Gastroesophageal sphincter (tissue), 4 donors: ENCODE data around the gene STAMBP. TPM values are rescaled to one million over a fixed set of nuclear protein-coding genes. Genes with fewer than 3 reads are reported as not detected.
"Not testable (repeated sequence)": the region's sequence is repeated elsewhere in the genome, so short reads cannot be mapped to it uniquely, and the experiment has no call there.

Source experiments
- ATAC-seq: fragments of 150-250 bp; one replicate; pipeline ENCODE4 v1.9.1; 2016; ENCODE audit warnings: mild to moderate bottlenecking, moderate library complexity
- H3K27ac ChIP-seq, 4 donors: fragments of 200-600 bp; sonication (generic) in 3 of 4; 1 replicate in 3 of 4; 2 replicates in 1 of 4; pipeline ENCODE4 v1.5.1; 2016 to 2019
- H3K27me3 ChIP-seq: fragments of 200-600 bp; sonication (generic); one replicate; pipeline ENCODE4 v1.5.1; 2019
- H3K36me3 ChIP-seq, 2 donors: fragments of 200-600 bp; sonication (generic); one replicate each; pipeline ENCODE4 v1.5.1; 2019; ENCODE audit warnings: control low read depth in 1 of 2
- H3K4me1 ChIP-seq, 3 donors: fragments of 200-600 bp; sonication (generic); 1 replicate in 2 of 3; 2 replicates in 1 of 3; pipeline ENCODE4 v1.5.1; 2016 to 2019; ENCODE audit warnings: control low read depth in 2 of 3
- H3K4me3 ChIP-seq, 2 donors: fragments of 200-600 bp; sonication (generic); one replicate each; pipeline ENCODE4 v1.5.1; 2019; ENCODE audit warnings: mild to moderate bottlenecking in 1 of 2, moderate library complexity in 1 of 2
- H3K9me3 ChIP-seq, 3 donors: fragments of 200-600 bp; sonication (generic); one replicate each; pipeline ENCODE4 v1.5.1; 2017 to 2019; ENCODE audit warnings: control low read depth in 2 of 3
- EP300 ChIP-seq: sonication (generic); formaldehyde crosslinking; IDR thresholded peaks from one replicate; pipeline ENCODE4 v1.6.1; 2017; ENCODE audit warnings: antibody characterized with exemption, mild to moderate bottlenecking
- POLR2A ChIP-seq, 2 donors: fragments of 450-650 bp; IDR thresholded peaks; one replicate each; pipeline ENCODE4 v1.6.1; 2017; ENCODE audit warnings: antibody characterized with exemption in 2 of 2, mild to moderate bottlenecking in 2 of 2, moderate library complexity in 1 of 2
- POLR2AphosphoS5 ChIP-seq: sonication (generic); formaldehyde crosslinking; IDR thresholded peaks from one replicate; pipeline ENCODE4 v1.6.1; 2017; ENCODE audit warnings: antibody characterized with exemption
- WGBS, 2 donors: methylation state at CpG; one replicate each; pipeline ENCODE4 v1.1.5; 2018; ENCODE audit warnings: low coverage in 1 of 2; 5-methylcytosine and 5-hydroxymethylcytosine counted together
- total RNA-seq, 4 donors: library from RNA; depleted of rRNA; stranded (reverse); fragments of >200 nt; gene quantifications; one replicate each; pipeline ENCODE4 v1.1.0, GENCODE V29; 2016
- TF ChIP-seq, protein P1 (sequence below), 4 experiments: fragments of 200-600 bp in 2 of 4; fragments of 450-650 bp in 2 of 4; sonication (generic) in 1 of 4; IDR thresholded peaks; one replicate each; pipeline ENCODE4 v1.5.1; 2017 to 2019; ENCODE audit warnings: antibody characterized with exemption in 4 of 4, mild to moderate bottlenecking in 2 of 4, moderate library complexity in 2 of 4

The STAMBP gene
- total RNA-seq, 4 donors from 2014 or later = 37.7 to 82.0 (median 44.1) TPM

DNA sequence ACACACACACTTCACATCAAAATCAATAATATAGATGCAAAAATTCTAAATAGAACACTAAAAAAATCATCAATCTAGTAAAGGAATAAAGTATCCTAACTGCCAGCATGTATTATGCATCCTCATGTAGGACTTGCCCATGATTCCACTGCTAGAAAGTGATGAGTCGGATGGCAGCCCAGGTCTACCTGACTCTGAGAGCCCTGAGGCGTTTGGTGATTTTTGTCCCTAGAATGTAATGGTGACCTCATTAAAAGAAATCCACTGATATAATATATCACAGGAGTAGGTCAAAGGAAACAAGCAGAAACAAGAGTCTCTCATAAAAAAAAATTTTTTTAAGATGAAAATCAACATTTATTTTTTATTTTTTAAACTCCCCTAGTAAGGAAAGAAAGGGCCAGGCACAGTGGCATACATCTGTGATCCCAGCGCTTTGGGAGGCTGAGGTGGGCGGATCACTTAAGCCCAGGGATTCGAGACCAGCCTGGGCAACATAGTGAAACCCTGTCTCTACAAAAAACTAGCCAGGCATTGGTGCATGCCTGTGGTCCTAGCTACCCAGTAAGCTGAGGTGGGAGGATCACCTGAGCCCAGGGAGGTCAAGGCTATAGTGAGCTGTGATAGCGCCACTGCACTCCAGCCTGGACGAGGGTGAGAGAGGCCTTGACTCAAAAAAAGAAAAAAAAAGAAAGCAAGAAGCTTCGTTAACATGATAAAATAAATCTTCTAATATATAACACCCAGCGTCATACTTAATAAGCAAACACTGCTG, 39.6 kb downstream of the STAMBP start:
- 74 to 79% methylated on average over 8 to 9 of the region's 9 CpGs for WGBS, 2 donors
- no peak overlapping the region for H3K4me3 ChIP-seq
- H3K27me3 ChIP-seq = no peaks in the 10 kb centered on the region
- TF ChIP-seq POLR2AphosphoS5 = no peak
- TF ChIP-seq, protein P1, sequence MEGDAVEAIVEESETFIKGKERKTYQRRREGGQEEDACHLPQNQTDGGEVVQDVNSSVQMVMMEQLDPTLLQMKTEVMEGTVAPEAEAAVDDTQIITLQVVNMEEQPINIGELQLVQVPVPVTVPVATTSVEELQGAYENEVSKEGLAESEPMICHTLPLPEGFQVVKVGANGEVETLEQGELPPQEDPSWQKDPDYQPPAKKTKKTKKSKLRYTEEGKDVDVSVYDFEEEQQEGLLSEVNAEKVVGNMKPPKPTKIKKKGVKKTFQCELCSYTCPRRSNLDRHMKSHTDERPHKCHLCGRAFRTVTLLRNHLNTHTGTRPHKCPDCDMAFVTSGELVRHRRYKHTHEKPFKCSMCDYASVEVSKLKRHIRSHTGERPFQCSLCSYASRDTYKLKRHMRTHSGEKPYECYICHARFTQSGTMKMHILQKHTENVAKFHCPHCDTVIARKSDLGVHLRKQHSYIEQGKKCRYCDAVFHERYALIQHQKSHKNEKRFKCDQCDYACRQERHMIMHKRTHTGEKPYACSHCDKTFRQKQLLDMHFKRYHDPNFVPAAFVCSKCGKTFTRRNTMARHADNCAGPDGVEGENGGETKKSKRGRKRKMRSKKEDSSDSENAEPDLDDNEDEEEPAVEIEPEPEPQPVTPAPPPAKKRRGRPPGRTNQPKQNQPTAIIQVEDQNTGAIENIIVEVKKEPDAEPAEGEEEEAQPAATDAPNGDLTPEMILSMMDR (IDR thresholded peaks at IDR 0.05) = no peak
- no peak for TF ChIP-seq EP300
- TF ChIP-seq POLR2A (IDR thresholded peaks at IDR 0.05) = no peak
- peak overlapping the region; percentile 31 to 87 (median 58) for H3K27ac ChIP-seq
- H3K36me3 ChIP-seq = peaks cover 0 to 39% of the 10 kb centered on the region in 2 donors
- ATAC-seq = no peak
- H3K9me3 ChIP-seq = no peaks in the 10 kb centered on the region
- H3K4me1 ChIP-seq = peaks cover 5 to 36% (median 9%) of the 10 kb centered on the region in 3 donors

DNA sequence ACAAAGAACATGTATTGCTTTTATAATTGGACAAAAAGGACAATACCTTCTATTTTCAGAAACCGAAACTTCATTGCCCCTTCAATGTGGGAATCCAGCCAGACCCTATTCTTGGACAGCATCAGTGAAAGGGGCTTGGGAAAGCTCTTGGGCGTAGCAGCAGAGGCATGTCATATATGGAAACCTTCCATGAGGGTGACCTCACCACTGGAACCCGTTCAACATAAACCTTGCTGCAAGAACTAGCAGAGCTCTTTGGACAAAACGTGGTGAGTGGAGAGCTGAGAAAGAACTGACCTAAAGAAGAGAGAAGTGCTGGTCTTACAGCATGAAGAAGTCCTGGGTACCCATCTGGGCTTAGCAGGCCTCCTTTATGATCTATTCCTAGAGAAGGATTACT, 41.3 kb downstream of the STAMBP start:
- Histone ChIP-seq H3K4me1 (peaks cover 5 to 52% (median 9%) of the 10 kb centered on the region in 3 donors), H3K4me3 (no peak overlapping the region), H3K27ac (peak overlapping the region; percentile 85 to 96 (median 87)), H3K36me3 (peaks cover 0 to 22% of the 10 kb centered on the region in 2 donors), H3K9me3 (no peaks in the 10 kb centered on the region), H3K27me3 (no peaks in the 10 kb centered on the region)
- WGBS, 2 donors = 4 to 8% methylated on average over 4 of the region's 4 CpGs
- ATAC-seq = peak; percentile 92
- no peak for TF ChIP-seq EP300
- TF ChIP-seq, protein P1 (IDR thresholded peaks at IDR 0.05) = no peak
- no peak for TF ChIP-seq POLR2A (IDR thresholded peaks at IDR 0.05)
- peak; percentile 88 for TF ChIP-seq POLR2AphosphoS5

DNA sequence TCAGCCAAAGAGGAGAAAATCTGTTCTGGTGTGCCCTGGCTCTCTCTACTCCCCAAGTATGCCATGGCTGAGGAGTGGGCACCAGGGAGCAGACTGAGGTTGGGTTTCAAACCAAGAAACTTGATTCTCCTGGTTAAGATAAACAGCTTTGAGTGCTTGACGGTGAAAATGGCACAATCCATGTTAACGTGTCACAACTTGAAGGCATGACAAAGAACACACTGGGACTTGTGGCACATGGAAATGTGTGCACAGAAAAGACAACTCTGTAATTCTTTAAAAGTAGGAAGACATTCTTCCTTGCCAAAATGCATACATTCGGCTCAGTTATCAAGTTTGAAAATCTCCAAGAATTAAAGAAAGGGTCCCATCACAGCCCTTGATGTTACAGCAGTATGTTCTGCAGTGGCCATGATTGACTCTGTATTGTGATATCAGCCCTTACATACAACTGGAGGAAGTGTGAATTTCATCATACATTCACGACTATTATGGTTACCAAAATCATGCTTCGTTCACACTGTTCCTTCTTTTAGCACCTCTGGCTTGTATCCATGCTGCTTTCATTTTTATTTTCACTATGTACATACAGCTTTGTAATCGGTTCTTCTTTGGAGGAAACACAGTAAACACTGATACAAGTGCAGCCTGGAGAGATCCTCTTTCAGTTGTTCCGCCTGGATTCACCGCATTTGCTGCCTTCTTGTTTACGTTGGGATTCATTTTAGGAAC, 48.5 kb downstream of the STAMBP start:
- H3K27ac ChIP-seq = peak overlapping the region in 3 of 4 donors; percentile 28 to 87 (median 85)
- 43 to 54% methylated on average over 7 to 9 of the region's 9 CpGs for WGBS, 2 donors
- H3K4me3 ChIP-seq = no peak overlapping the region
- TF ChIP-seq EP300 = no peak
- TF ChIP-seq POLR2AphosphoS5 = no peak
- TF ChIP-seq POLR2A (IDR thresholded peaks at IDR 0.05) = no peak
- TF ChIP-seq, protein P1 (IDR thresholded peaks at IDR 0.05) = no peak
- no peaks in the 10 kb centered on the region for H3K27me3 ChIP-seq
- no peaks in the 10 kb centered on the region for H3K9me3 ChIP-seq
- peaks cover 0 to 37% (median 0%) of the 10 kb centered on the region in 3 donors for H3K4me1 ChIP-seq
- no peaks in the 10 kb centered on the region for H3K36me3 ChIP-seq
- peak; percentile 34 for ATAC-seq

DNA sequence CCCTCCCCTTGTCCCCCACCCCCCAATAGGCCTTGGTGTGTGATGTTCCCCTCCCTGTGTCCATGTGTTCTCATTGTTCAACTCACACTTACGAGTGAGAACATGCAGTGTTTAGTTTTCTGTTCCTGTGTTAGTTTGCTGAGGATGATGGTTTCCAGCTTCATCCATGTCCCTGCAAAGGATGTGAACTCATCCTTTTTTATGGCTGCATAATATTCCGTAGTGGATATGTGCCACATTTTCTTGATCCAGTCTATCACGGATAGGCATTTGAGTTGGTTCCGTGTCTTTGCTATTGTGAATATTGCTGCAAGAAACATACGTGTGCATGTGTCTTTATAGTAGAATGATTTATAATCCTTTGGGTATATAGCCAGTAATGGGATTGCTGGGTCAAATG, 49.2 kb downstream of the STAMBP start:
- H3K9me3 ChIP-seq, H3K4me3 ChIP-seq, H3K27me3 ChIP-seq, H3K36me3 ChIP-seq, ATAC-seq: not testable (repeated sequence)
- 93 to 95% methylated on average over 2 to 3 of the region's 5 CpGs for WGBS, 2 donors
- peaks cover 0 to 37% (median 0%) of the 10 kb centered on the region in 3 donors for H3K4me1 ChIP-seq
- H3K27ac ChIP-seq = peak overlapping the region in 1 of 4 donors; percentile 85

DNA sequence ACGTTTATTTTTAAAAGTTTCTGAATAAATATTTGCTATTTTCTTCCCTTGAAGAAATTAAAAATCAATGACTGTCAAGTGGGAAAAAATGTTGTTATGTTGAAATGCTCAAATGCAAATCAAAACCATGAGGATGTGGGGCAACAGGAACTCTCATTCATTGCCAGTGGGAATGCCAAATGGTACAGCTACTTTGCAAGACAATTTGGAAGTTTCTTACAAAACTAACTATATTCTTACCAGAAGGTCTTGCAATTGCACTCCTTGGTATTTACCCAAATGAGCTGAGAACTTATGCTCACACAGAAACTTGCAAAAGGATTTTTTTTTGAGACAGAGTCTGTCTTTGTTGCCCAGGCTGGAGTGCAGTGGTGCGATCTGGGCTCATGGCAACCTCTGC, 56.6 kb downstream of the STAMBP start:
- H3K27ac ChIP-seq = no peak overlapping the region
- H3K4me1 ChIP-seq = peaks cover 0 to 33% (median 2%) of the 10 kb centered on the region in 3 donors
- H3K36me3 ChIP-seq = no peaks in the 10 kb centered on the region
- no peaks in the 10 kb centered on the region for H3K27me3 ChIP-seq
- ATAC-seq = no peak
- no peaks in the 10 kb centered on the region for H3K9me3 ChIP-seq
- TF ChIP-seq POLR2A (IDR thresholded peaks at IDR 0.05) = no peak
- TF ChIP-seq, protein P1 (IDR thresholded peaks at IDR 0.05) = no peak
- WGBS, 2 donors = 68 to 82% methylated on average over 2 of the region's 2 CpGs
- no peak overlapping the region for H3K4me3 ChIP-seq
